H9 (cell line): ENCODE results near the gene THBS1. TPM values are rescaled to one million over a fixed set of nuclear protein-coding genes. Genes with fewer than 3 reads are reported as not detected.

Experiments used
- DNase-seq: peaks from one replicate; pipeline ENCODE4 v3.0.0-alpha.2; 2017
- H2AFZ ChIP-seq: one replicate; pipeline ENCODE4 v1.6.1; 2013; ENCODE audit warnings: mild to moderate bottlenecking, low read length, control low read depth, moderate library complexity
- H2AK5ac ChIP-seq: 2 replicates; pipeline ENCODE4 v1.6.1; 2013; ENCODE audit warnings: low read length, control low read depth, mixed read lengths; ENCODE audit not compliant: insufficient read length
- H2BK120ac ChIP-seq: one replicate; pipeline ENCODE4 v1.6.1; 2013; ENCODE audit warnings: low read depth, mild to moderate bottlenecking, low read length, control low read depth, inconsistent platforms; ENCODE audit not compliant: poor library complexity, severe bottlenecking
- H2BK12ac ChIP-seq: 2 replicates; pipeline ENCODE4 v1.6.1; 2013; ENCODE audit warnings: low read length, control low read depth, mixed read lengths, low read depth; ENCODE audit not compliant: insufficient read length
- H2BK15ac ChIP-seq: 2 replicates; pipeline ENCODE4 v1.6.1; 2013; ENCODE audit warnings: low read depth, low read length, control low read depth
- H2BK20ac ChIP-seq: one replicate; pipeline ENCODE4 v1.6.1; 2013; ENCODE audit warnings: low read depth, mild to moderate bottlenecking, low read length, control low read depth, inconsistent platforms; ENCODE audit not compliant: poor library complexity, severe bottlenecking
- H2BK5ac ChIP-seq: 2 replicates; pipeline ENCODE4 v1.6.1; 2013; ENCODE audit warnings: low read length, control low read depth, mixed read lengths; ENCODE audit not compliant: insufficient read length
- H3K14ac ChIP-seq: 2 replicates; pipeline ENCODE4 v1.6.1; 2013; ENCODE audit warnings: low read length, control low read depth; ENCODE audit not compliant: insufficient read depth
- H3K18ac ChIP-seq: 2 replicates; pipeline ENCODE4 v1.6.1; 2013; ENCODE audit warnings: low read depth, mild to moderate bottlenecking, mixed read lengths, low read length, control low read depth; ENCODE audit not compliant: insufficient read length
- H3K23ac ChIP-seq: 2 replicates; pipeline ENCODE4 v1.6.1; 2013; ENCODE audit warnings: low read length, control low read depth, mixed read lengths, low read depth; ENCODE audit not compliant: insufficient read length
- H3K23me2 ChIP-seq: 2 replicates; pipeline ENCODE4 v1.6.1; 2013; ENCODE audit warnings: low read depth, mild to moderate bottlenecking, mixed read lengths, low read length, control low read depth; ENCODE audit not compliant: insufficient read length, poor library complexity, severe bottlenecking
- H3K27ac ChIP-seq: 2 replicates; pipeline ENCODE4 v1.5.1; 2013; ENCODE audit warnings: low read length, control low read depth, mixed read lengths, low read depth; ENCODE audit not compliant: insufficient read length
- H3K27me3 ChIP-seq: 2 replicates; pipeline ENCODE4 v1.6.1; 2013; ENCODE audit warnings: low read length, control low read depth, inconsistent platforms; ENCODE audit not compliant: insufficient read depth
- H3K4ac ChIP-seq: 2 replicates; pipeline ENCODE4 v1.6.1; 2013; ENCODE audit warnings: low read depth, mild to moderate bottlenecking, control low read depth, inconsistent platforms, low read length, moderate library complexity
- H3K4me1 ChIP-seq: 2 replicates; pipeline ENCODE4 v1.6.1; 2013; ENCODE audit warnings: low read length, control low read depth, inconsistent platforms; ENCODE audit not compliant: insufficient read depth
- H3K4me2 ChIP-seq: 2 replicates; pipeline ENCODE4 v1.6.1; 2013; ENCODE audit warnings: low read length, control low read depth, mixed read lengths; ENCODE audit not compliant: insufficient read length, insufficient read depth
- H3K56ac ChIP-seq: 2 replicates; pipeline ENCODE4 v1.6.1; 2013; ENCODE audit warnings: low read depth, mild to moderate bottlenecking, mixed read lengths, low read length, control low read depth; ENCODE audit not compliant: insufficient read length
- H3K79me1 ChIP-seq: 2 replicates; pipeline ENCODE4 v1.6.1; 2013; ENCODE audit warnings: low read depth, mild to moderate bottlenecking, moderate library complexity, low read length, control low read depth, inconsistent platforms; ENCODE audit not compliant: insufficient read depth, poor library complexity, severe bottlenecking
- H3K79me2 ChIP-seq: 2 replicates; pipeline ENCODE4 v1.6.1; 2013; ENCODE audit warnings: low read length, control low read depth, inconsistent platforms; ENCODE audit not compliant: insufficient read depth
- H3K9ac ChIP-seq: 2 replicates; pipeline ENCODE4 v1.6.1; 2013; ENCODE audit warnings: low read length, control low read depth, mixed read lengths; ENCODE audit not compliant: insufficient read length; ENCODE audit errors: extremely low read depth
- H3K9me3 ChIP-seq: one replicate; pipeline ENCODE4 v1.6.1; 2013; ENCODE audit warnings: low read depth, low read length, inconsistent platforms; ENCODE audit not compliant: control insufficient read depth
- H3T11ph ChIP-seq: one replicate; pipeline ENCODE4 v1.6.1; 2013; ENCODE audit warnings: mild to moderate bottlenecking, low read length, control low read depth, inconsistent platforms
- H4K20me1 ChIP-seq: one replicate; pipeline ENCODE4 v1.6.1; 2013; ENCODE audit not compliant: control insufficient read depth, insufficient read length, insufficient read depth
- H4K5ac ChIP-seq: 2 replicates; pipeline ENCODE4 v1.6.1; 2013; ENCODE audit warnings: low read depth, mild to moderate bottlenecking, mixed read lengths, low read length, control low read depth; ENCODE audit not compliant: insufficient read length
- H4K8ac ChIP-seq: replicated peaks from 2 replicates; pipeline ENCODE4 v1.6.1; 2013; ENCODE audit warnings: low read length, control low read depth, mixed read lengths, low read depth; ENCODE audit not compliant: insufficient read length
- H4K91ac ChIP-seq: 2 replicates; pipeline ENCODE4 v1.6.1; 2013; ENCODE audit warnings: low read depth, mild to moderate bottlenecking, moderate library complexity, mixed read lengths, low read length, control low read depth; ENCODE audit not compliant: insufficient read length
- H3K27ac Mint-ChIP-seq, 3 experiments: 2 replicates in 2 of 3; 3 replicates in 1 of 3; pipeline ENCODE4 v1.8.0; 2020 to 2021; ENCODE audit warnings: mixed read lengths in 3 of 3, mild to moderate bottlenecking in 1 of 3, moderate library complexity in 1 of 3
- H3K27me3 Mint-ChIP-seq: 2 replicates; pipeline ENCODE4 v1.8.0; 2021; ENCODE audit warnings: low read depth, mild to moderate bottlenecking, moderate library complexity, mixed read lengths
- H3K36me3 Mint-ChIP-seq, 3 experiments: 2 replicates in 2 of 3; 3 replicates in 1 of 3; pipeline ENCODE4 v1.8.0; 2020 to 2021; ENCODE audit warnings: low read depth in 3 of 3, mixed read lengths in 3 of 3; ENCODE audit not compliant: insufficient read depth in 1 of 3
- H3K4me1 Mint-ChIP-seq, 2 experiments: 2 replicates each; pipeline ENCODE4 v1.8.0; 2020; ENCODE audit warnings: mixed read lengths in 2 of 2
- H3K4me3 Mint-ChIP-seq, 2 experiments: 2 replicates in 1 of 2; 3 replicates in 1 of 2; pipeline ENCODE4 v1.8.0; 2020 to 2021; ENCODE audit warnings: mild to moderate bottlenecking in 2 of 2, mixed read lengths in 2 of 2, moderate library complexity in 1 of 2
- H3K9me3 Mint-ChIP-seq, 2 experiments: 2 replicates in 1 of 2; 3 replicates in 1 of 2; pipeline ENCODE4 v1.8.0; 2020; ENCODE audit warnings: mild to moderate bottlenecking in 2 of 2, mixed read lengths in 2 of 2, moderate library complexity in 1 of 2
- WGBS: extraction: QIAGEN DNeasy Blood & Tissue Kit; methylation state at CpG from one replicate; pipeline ENCODE4 v1.1.7; 2013; ENCODE audit warnings: missing lambda C conversion rate, low lambda C conversion rate, mixed read lengths; ENCODE audit not compliant: insufficient read length; ENCODE audit errors: extremely low coverage; 5-methylcytosine and 5-hydroxymethylcytosine counted together
- total RNA-seq: library from RNA; stranded (reverse); gene quantifications from 2 replicates; pipeline ENCODE4 v1.2.1, GENCODE V29; 2021
- TF ChIP-seq, protein P1 (sequence below): fragments of 200-600 bp; sonication (generic); conservative IDR thresholded peaks from 3 replicates; pipeline ENCODE4 v1.8.0; 2021; ENCODE audit warnings: antibody characterized with exemption, mild to moderate bottlenecking

Gene THBS1
- total RNA-seq, 1 experiment from 2014 or later = 72.1 TPM

DNA sequence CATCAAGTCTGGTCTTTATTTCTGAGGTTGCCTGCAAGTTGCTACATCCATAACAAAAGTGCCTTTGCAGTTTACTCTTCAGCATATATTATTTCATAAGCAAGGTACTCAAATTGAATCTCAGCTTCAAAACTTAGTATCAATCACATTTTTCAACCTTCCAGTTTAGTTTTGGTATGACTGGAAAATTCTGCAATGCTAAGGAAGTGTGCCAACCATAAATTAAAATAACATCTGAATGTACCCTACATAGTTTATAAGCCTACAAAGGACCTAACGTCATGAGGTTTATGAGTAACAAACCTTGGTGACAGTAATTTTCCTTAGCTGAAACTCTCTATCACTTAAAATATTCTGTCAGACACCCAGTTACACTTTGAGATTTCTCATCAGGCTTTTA, 62.8 kb downstream of the THBS1 start:
- Histone ChIP-seq H3K18ac (no peak overlapping the region), H3K27me3 (no peaks in the 10 kb centered on the region)
- WGBS = no CpG with 5 or more reads among the region's 1 CpG

More for the DNA sequence above, 62.8 kb downstream of the THBS1 start:
- no peak overlapping the region for H2AK5ac ChIP-seq
- H3K79me1 ChIP-seq = no peaks in the 10 kb centered on the region
- H3K14ac ChIP-seq = no peak overlapping the region
- H2BK20ac ChIP-seq = no peak overlapping the region
- H2BK12ac ChIP-seq = no peak overlapping the region
- Mint-ChIP-seq H3K27ac (no peak overlapping the region), H3K4me3 (no peak overlapping the region), H3K36me3 (no peaks in the 10 kb centered on the region), H3K4me1 (peaks cover 9 to 30% of the 10 kb centered on the region in 2 experiments), H3K9me3 (no peaks in the 10 kb centered on the region), H3K27me3 (no peaks in the 10 kb centered on the region; the same call in 1 of the 2 replicates)
- no peak overlapping the region for H4K5ac ChIP-seq
- TF ChIP-seq, protein P1, sequence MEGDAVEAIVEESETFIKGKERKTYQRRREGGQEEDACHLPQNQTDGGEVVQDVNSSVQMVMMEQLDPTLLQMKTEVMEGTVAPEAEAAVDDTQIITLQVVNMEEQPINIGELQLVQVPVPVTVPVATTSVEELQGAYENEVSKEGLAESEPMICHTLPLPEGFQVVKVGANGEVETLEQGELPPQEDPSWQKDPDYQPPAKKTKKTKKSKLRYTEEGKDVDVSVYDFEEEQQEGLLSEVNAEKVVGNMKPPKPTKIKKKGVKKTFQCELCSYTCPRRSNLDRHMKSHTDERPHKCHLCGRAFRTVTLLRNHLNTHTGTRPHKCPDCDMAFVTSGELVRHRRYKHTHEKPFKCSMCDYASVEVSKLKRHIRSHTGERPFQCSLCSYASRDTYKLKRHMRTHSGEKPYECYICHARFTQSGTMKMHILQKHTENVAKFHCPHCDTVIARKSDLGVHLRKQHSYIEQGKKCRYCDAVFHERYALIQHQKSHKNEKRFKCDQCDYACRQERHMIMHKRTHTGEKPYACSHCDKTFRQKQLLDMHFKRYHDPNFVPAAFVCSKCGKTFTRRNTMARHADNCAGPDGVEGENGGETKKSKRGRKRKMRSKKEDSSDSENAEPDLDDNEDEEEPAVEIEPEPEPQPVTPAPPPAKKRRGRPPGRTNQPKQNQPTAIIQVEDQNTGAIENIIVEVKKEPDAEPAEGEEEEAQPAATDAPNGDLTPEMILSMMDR = no peak
- no peak overlapping the region for H2BK15ac ChIP-seq
- H3K56ac ChIP-seq = no peak overlapping the region
- no peaks in the 10 kb centered on the region for H3K23me2 ChIP-seq
- H3K27ac ChIP-seq = no peak overlapping the region
- no peak for DNase-seq
- no peak overlapping the region for H3K4me2 ChIP-seq
- H3K23ac ChIP-seq = no peak overlapping the region
- H2AFZ ChIP-seq = no peak overlapping the region
- no peaks in the 10 kb centered on the region for H4K20me1 ChIP-seq
- H2BK120ac ChIP-seq = no peak overlapping the region
- H3K4me1 ChIP-seq = no peaks in the 10 kb centered on the region
- H4K91ac ChIP-seq = no peak overlapping the region
- H3T11ph ChIP-seq = no peak overlapping the region
- H3K9ac ChIP-seq = no peak overlapping the region
- no peak overlapping the region for H2BK5ac ChIP-seq
- no peak overlapping the region for H4K8ac ChIP-seq
- no peaks in the 10 kb centered on the region for H3K79me2 ChIP-seq
- H3K4ac ChIP-seq = no peak overlapping the region
- no peaks in the 10 kb centered on the region for H3K9me3 ChIP-seq
